GM03348 (cell line): ENCODE measurements around the gene ITPKC.

Experiments
- DNase-seq: peaks from one replicate; pipeline ENCODE4 v3.0.0; 2012; ENCODE audit warnings: low spot score

Gene ITPKC

DNA sequence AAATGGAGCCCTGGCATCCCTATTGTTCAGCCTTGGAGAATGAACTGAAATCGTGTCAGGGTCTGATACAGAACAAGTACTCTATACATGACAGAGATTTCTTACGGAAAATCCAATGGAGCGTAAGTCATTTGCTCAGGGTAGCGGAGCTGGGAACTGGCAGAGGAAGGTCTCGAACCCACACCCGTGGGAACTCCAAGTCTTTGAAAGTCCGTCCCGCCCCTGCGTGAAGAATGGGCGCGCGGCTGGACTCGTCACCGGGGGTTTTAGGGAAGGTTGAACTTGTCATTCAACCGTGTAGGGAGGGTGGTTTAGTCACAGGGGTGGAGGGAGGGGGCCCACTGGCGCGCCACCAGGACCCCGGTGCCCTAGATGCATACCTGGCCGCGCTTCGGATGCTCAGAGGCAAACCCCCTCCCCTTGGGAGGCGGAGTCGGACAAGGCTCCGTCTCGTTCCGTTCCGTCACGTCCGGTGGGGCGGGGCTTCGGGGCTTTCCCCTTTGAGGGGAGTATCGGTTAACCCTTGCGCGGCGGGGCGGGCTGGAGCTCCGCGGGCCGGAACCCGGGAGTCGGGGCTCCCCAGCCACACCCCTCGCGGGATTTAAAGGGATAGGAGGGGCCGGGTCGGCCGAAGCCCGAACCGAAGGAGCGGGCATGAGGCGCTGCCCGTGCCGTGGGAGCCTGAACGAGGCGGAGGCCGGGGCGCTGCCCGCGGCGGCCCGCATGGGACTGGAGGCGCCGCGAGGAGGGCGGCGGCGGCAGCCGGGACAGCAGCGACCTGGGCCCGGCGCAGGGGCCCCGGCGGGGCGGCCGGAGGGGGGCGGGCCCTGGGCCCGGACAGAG lies at the start of gene ITPKC, which contains the start of gene COQ8B:
TSS of gene ITPKC (plus strand) at position 631 of the 843 bp plus-strand sequence. CDS start at position 655, 24 bp downstream.
TSS of gene COQ8B (minus strand) at position 405 of the 843 bp plus-strand sequence. CDS start 2,254 bp downstream, outside the sequence.
- peak; percentile 98 for DNase-seq

DNA sequence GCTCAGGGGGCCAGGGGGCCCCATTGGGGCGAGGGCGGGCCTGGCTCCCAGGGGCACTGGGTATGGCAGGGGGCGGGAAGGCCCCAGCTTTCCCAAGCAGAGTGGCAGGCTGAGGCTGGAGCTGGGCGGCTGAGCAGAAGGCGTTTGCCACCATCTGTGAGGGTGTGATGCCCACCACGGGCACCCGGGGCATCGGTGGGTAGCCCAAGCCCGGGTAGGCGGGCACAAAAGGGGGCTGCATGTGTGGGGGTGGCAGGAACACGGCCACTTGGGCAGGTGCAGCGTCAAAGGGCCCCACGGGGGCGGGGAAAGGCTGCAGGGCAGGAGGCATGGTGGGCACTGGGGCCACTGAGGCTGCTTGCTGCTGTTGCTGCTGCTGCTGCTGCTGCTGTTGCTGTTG lies 49.3 kb upstream of the ITPKC start:
- no peak for DNase-seq

DNA sequence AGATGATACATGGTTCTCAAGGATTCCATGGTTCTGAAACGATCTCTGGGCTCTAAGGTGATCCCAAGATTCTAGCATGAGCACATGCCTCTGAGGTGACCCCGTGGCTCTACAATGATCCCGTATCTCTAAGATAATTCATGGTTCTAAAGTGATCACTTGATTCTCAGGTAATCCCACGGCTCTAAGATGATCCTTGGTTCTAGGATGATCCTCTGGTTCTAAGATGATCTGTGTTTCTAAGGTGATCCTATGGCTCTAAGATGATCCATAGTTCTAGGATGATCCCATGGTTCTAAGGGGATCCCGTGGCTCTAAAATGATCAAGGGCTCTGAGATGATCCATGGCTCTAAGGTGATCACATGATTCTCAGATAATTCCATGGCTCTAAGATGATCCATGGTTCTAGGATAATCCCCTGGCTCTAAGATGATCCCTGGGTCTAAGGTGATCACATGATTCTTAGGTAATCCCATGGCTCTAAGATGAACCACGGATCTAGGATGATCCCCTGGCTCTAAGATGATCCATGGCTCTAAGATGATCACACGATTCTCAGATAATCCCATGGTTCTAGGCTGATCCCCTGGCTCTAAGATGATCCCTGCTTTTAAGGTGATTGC lies 47.8 kb upstream of the ITPKC start:
- no peak for DNase-seq

DNA sequence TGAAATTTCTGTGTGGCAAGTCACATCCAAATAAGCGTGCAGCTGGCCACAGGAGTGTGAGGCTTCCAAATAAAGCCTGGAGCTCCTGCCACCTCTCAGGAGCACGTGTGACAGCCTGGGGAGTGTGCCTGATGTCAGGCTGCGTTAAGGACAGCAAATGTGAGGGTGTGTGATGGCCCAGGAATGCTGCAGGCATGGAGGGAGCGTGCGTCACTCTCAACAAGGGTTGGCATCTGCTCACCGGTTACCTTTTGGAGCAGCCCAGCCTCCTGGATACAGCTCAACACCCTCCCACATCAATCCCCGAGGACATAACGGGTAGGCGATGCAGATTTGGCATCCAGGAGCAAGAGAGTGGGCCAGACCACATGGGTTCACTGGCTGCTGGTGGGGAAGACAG lies 45.5 kb upstream of the ITPKC start:
- no peak for DNase-seq

DNA sequence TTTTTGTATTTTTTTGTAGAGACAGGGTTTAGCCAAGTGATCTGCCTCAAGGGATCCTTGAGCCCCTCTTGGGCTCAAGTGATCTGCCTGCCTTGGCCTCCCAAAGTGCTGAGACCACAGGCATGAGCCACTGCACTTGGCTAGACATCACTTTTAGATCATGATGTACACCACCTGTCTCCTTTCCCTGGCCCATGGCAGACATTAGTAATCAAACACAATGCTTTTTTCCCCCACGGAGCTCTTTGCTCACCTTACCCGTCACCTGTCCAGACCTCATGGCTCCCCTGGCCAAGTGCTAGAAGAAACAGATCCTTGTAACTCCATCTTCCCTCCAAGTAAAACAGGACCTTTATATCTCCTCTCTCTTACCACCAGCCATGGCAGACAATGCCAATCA lies 44.9 kb upstream of the ITPKC start:
- DNase-seq, result no peak

DNA sequence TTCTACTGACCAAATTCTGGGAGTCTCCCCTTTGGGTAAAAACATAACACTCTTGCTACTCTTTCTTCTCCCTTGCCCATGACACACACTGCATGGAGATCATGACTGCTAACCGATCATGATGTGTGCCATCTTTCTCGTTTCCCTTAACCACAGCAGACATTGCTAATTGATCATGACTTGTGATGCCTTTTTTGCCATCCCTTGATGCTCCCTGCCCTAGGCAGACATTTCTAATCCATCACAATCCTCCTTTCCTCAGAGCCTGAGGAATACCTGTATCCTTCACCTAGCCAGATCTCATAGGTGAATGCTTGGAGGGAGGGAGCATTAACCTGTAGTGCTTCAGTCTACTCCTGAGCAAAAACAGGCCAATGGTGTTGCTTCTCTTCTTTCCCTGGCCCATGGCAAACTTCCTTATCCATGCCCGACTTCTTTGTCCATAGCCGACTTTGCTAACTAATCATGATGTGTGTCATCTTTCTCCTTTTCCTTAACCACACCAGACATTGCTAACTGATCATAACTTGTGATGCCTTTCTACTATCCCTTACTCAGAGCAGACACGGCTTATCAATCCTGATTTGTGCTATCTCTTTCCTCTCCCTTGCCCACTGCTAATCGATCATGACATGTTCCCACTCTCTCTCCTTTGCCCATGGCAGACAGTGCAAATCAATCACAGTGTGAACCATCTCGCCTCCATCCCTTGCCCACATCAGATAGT lies 44.2 kb upstream of the ITPKC start:
- no peak for DNase-seq

DNA sequence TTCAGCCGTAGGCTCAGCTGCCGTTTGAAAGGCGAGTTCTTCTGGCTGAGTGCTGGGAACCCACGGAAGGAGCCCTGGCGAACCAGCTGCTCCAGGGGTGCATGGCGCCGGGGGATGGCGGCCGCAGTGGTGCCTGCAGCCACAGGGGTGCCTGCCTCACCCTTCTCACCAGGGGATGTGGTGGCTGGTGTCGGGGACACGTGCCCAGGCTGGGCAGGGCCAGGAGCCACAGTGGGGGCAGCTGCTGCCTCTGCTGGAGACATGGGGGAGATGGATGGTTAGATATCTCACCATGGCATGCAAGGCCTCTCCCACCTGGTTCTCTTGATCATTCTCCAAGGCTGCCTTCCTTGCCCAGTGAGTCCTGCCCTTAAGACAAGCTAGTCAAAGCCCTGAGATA lies 43.5 kb upstream of the ITPKC start:
- no peak for DNase-seq

DNA sequence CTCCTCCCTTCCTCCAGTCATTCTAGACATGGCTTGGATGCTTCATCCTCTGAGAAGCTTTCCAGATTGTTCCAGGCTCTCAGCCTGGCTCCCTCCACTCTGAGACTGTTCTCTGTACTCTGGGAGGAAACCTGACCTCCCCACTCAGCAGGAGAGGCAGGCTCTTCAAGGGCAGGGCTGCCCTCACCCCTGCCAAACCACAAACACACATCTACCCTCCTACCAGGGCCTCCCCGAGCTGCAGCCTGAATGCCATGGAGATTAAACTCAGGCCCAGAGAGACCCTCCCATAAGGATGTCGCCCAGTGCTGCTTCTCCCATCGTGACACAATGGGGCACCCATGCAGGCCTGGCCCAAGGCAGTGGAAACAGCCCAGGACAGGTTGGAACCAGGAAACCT lies 42.6 kb upstream of the ITPKC start:
- DNase-seq, result no peak

DNA sequence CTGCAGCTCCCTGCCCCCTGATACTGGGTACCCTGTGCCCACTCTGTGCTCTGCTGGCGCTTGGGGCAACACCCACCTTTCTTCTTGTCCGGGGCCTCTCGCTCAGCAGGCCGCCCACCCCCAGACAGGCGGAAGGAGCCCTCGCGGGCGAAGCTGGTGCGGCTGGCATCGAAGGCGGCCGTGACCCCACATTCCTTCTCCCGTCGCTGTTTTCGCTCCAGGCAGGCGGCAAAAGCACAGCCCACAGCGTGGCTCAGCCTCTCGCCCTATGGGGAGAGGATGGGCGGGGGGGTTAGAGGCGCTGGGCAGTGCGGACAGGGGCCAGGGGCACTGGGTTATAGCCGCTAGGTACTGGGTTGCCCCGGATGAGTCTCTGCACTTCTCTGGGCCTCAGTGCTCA lies 39.8 kb upstream of the ITPKC start:
- DNase-seq, result no peak

DNA sequence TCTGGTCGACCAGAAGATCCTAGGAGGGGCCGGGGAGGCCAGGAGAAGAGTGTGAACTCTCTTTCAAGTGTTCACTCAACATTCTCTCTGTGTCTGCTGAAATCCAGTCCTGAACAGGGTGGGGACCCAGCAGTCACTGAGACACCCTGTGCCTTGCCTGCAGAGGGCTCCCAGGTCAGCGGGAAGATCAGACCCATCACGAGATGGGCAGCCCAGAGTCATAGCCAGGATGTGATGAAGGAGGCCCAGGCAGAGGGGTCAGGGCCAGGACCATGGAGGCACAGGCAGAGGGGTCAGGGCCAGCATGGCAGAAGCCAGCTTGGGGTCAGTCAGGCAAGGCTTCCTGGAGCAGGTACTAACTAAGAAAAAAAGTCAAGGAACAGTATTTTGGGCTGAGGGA lies 35.9 kb upstream of the ITPKC start:
- no peak for DNase-seq

DNA sequence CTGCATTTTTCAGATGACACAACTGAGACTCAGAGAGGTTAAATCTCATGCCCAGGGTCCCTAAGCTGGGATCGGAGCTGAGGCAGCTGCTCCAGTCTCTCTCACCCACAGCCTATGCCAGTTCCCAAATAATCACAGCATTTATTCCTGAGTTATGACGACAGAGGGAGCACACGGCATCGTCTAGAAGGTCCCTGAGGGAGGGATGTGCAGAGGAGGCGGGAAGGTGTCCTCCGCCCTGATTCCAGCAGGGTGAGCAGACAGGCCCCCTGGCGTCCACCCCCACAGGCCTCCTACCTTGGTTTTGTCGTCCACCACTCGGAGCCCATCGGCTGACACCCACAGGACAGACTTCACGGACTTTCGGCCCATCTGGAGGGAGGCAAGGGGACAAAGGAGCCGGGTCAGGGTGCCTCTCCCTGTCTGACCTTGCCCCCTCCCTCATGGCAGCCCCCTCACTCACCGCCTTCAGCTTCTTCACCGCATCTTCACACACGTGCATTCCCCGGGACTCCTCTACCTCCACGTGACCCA lies 34.4 kb upstream of the ITPKC start:
- DNase-seq, result no peak

DNA sequence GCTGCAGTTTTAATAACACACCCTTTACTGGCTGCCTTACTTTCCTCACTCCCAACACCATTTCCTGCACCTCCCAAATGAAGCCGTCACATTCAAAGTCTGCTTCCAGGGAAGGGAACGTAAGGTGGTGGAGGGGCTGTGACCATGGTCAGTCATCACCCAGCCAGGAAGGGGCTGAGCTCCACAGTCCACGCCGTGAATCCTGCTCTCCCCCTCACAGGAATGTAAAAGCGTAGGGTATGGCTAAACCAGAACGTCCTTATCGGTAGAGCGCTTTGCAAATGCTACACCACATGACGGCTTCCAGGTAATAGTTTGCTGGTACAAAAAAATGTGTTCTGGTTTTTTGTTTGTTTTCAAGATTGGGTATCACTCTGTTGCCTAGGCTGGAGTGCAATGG lies 33.5 kb upstream of the ITPKC start:
- no peak for DNase-seq

DNA sequence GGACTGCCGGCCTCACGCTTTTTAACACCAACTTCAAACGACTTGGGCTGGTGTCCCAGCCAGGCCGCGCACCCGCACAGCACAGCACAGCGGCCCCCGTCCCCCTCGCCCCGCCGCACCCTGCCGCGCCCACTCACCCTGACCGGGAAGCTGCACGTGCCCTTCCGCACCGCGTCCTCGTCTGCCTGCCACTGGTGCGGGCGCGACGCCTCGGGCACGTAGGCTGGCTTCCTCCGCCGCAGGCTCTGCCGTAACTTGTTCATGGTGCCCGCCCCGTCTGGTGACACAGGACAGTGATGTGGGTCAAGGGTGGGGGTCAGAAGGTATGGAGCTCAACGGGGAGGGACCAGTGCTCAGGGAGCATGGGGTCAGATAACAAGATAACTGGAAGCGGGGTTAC lies 32.6 kb upstream of the ITPKC start:
- no peak for DNase-seq

DNA sequence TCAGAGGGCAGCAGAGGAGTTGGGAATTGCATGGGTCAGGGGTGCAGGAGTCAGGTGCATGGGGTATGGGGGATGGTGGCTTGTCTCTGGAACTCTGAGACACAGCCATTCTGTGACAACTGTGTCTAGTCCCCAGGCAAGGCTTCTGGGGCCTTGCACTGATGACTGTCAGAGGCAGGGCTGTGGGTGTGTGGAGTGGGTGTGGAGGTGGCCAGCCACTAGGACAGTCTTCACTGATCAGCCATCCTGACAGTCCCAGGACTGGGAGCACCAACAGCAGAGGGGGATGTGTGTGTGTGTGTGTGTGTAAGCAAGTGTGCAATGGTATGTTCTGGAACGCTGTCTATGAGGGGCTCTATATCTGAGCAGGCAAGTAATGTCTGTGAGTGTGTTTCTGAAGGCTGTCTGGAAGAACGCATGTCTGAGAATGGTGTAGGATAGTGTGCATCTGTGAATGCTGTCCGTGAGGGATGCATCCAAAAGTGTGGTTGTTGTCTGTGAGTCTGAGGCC lies 31.8 kb upstream of the ITPKC start:
- no peak for DNase-seq

DNA sequence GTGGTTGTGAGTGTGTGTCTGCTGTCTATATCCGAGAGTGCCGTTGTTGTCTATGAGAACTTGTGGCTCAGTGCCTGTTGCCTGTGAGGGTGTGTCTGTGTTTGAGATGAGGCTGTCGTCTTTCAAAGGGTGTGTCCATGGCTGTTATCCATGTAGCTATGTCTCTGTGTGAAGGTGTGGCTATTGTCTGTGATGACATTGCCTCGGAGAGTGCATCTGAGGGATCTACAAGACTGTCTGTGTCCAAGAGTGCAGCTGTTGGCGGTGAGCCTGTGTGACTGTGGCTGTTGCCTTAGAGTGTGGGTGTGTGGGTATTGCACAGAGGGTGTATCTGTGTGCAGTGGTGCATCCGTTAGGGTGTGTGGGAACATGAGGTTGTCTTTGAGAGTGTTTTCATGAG lies 31.3 kb upstream of the ITPKC start:
- no peak for DNase-seq

DNA sequence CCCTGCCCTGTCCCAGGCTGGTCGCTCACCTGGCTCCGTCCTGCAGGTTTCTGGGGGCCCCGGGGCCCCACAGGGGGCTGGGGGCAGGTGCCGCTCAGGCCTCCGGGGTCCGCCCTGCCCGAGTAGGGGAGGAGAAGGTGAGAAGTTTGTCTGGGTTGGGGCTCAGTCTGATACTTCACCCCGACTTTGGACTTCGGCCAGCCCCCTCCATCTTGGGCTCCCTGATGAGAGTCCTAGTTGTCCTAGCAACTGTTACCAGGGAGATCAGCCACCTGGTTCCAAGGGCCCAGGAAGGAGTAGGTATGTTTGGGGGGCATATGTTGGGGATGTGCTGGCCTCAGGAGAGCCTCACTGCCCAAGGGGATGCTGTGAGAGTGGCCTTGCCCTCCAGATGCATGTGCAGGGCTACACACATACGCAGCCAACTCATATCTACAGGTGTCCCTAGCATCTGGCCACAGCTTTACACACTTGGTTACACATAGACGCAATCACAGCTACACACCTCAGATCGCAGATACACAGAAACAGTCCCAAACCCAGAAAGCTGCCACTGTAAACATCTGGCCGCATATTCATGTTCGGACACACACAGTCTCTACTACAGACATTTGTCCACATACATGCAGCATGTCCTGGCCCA lies 29.9 kb upstream of the ITPKC start:
- no peak for DNase-seq

DNA sequence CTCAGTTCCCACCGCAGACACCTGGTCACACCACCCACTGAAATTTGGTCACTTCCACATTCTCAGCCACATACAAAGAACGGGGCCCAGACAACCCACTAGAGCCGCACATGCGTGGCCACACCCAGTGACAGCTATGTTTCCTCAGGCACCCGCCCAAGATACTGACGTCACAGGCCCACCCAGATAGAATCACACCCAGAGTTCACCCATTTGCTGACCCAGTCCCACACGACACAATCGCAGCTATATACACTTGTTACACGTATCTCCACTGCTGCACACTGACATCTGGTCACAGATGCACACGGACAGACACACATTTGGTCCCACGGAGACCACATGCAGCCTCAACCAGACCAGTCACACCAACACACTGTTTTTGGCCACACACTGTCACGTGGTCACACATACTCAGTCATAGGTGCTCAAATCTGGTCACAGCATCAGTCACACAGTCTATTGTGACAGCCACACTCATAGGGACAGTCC lies 29.3 kb upstream of the ITPKC start:
- peak; percentile 90 for DNase-seq

DNA sequence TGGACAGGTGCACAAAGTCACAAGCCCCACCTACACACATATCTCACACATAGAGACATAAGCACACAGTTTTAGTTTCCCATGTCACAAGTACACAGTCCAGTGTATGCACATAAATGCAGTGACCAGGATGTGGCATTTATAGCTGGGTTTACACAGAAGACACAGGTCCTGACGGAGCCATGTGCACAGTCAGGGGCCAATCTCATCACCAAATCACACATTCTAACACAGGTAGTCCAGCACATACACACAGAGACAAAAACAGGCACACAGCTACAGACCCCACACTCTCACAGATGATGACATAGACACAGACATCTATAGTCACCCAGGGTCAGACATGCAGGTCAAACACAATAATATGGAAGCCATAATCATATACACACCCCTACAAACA lies 28.6 kb upstream of the ITPKC start:
- no peak for DNase-seq

DNA sequence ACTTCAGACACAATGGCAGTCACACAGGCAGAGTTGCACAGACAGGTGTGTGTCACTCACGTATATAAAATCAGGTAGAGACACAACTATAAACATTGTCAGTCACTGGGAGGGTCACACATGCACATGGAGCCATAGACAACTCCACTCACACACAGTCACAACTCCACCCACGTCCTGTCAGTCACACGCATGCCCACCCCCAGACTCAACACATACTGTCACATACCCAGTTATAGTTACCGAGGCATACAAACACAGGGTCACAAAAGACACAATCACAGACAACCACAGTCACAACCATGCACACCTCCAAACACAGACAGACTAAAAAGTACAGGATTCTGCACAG lies 27.9 kb upstream of the ITPKC start:
- DNase-seq, result no peak

DNA sequence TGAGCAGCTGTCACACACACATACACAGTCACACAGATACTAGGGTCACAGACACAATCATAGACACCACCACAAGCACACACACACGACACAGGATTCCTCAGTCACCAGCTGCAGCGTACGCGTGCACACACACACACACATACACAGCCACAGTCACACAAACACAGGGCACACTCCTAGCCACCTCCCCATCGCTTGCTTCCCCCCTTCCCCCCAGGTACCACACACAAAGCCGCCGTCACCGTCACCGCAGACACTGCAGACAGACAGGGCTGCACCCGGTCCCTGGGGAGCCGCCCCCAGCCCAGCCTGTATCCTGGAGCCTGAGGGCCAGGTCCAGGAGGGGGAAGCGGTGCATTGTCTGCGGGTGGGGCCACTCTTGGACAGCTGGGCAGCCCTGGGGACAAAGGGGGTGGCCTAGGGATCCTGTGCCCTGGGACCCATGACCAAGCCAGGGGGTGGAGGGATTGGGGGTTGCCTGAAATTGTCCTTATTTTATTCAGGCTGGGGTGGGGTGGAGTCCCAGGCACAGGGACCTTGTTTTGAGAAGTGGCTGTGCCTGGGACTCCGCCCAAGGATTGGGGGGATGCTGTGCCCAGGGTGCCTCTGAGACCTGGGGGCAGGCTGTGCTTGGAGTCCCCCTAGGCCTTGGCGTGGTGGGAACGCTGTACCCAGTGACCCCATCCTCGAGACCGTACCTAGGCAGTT lies 27.4 kb upstream of the ITPKC start:
- peak; percentile 47 for DNase-seq

DNA sequence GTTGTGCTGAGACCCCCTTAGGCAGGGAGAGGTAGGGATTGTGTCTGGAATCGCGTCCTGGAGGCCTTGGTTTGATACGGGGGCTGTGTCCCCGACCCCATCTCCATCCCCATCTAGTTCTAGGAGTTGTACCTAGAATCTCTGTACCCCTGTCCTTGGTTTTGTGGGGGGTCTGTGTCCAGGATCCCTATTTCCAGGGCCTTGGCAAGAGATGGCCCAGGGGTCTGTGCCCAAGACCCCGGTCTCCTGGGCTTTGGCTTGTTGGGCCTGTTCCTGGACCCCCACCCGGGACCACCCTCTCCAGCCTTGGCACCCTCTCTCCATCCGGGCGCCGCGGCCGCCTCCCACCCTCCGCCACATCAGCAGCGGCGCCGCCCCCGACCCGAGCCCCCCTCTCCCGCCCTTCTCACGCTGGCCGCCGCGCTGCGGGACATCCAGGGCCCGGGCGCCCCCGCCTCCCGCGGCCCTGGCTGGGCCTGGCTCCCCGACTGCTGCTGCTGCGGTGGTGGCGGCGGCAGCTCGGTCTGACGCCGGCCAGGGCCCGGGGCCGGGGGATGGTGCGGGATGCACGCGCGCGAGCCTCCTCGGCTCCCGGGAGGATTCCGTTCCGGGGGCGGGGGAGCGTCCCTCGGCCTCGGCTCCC lies 26.7 kb upstream of the ITPKC start, which contains the start of gene NUMBL:
TSS of gene NUMBL (minus strand) at position 602 of the 643 bp plus-strand sequence. CDS start at position 434, 168 bp downstream.
- peak; percentile 98 for DNase-seq
